NT2/D1 (cell line): ENCODE data around the gene STAMBP.

Experiments
- DNase-seq: peaks from one replicate; pipeline ENCODE4 v3.0.0-alpha.2; 2011; ENCODE audit warnings: low read depth, low spot score
- H3K27me3 ChIP-seq: 2 replicates; pipeline ENCODE4 v1.6.0; 2011; ENCODE audit warnings: mild to moderate bottlenecking; ENCODE audit not compliant: insufficient read length, insufficient read depth
- H3K36me3 ChIP-seq: 2 replicates; pipeline ENCODE4 v1.6.1; 2011; ENCODE audit warnings: mild to moderate bottlenecking, low read length, mixed read lengths; ENCODE audit not compliant: insufficient read depth, insufficient read length
- H3K4me1 ChIP-seq: 2 replicates; pipeline ENCODE4 v1.5.1; 2011; ENCODE audit not compliant: insufficient read depth, insufficient read length
- H3K4me3 ChIP-seq: 2 replicates; pipeline ENCODE4 v1.5.1; 2011; ENCODE audit warnings: low read depth; ENCODE audit not compliant: insufficient read length
- H3K9ac ChIP-seq: 2 replicates; pipeline ENCODE4 v1.6.0; 2011; ENCODE audit warnings: low read depth; ENCODE audit not compliant: insufficient read length
- H3K9me3 ChIP-seq: 2 replicates; pipeline ENCODE4 v1.5.1; 2011; ENCODE audit warnings: mild to moderate bottlenecking, low read length; ENCODE audit not compliant: insufficient read depth
- SUZ12 ChIP-seq: IDR thresholded peaks from 2 replicates; pipeline ENCODE4 v1.6.1; 2011; ENCODE audit not compliant: insufficient read length, insufficient read depth; ENCODE audit errors: extremely low read depth
- YY1 ChIP-seq: IDR thresholded peaks from 2 replicates; pipeline ENCODE4 v1.6.1; 2011; ENCODE audit not compliant: insufficient read length, insufficient read depth
- ZNF274 ChIP-seq: IDR thresholded peaks from 2 replicates; pipeline ENCODE4 v1.6.1; 2011; ENCODE audit warnings: mild to moderate bottlenecking, low read depth, low read length

STAMBP gene

DNA sequence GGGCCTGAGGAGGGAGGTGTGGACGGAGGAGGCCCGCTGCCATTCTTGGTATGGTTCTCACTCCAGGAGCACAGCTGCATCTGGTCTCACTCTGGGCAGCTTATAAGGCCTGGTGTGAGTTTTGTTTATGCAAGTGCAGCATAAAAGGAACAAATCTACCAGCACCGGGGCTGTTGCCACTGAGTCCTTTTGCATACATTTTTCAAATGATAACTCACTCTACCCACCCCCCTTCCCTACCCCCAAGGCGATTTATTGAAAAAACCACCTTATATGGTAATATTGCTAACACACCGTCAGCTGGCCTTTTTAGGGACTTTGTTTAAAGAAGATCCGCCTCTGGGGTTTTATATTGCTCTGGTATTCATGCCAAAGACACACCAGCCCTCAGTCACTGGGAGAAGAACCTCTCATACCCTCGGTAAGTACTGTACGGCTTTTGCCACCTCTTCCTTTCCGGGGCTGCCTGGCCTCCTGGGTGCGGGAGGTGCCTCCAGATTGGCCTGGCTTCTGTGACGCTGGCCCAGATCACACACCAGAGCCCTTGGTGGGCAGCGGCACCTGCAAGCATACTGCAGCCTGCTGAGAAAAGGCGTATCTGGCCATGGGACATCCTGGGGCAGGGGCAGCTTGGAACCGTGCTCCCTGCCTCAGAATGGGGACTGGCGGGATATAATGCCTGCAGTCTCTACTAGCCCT is 64.0 kb downstream of the STAMBP start, which contains the start of gene ACTG2:
ACTG2 (plus strand) TSS at position 378 of the 699 bp plus-strand sequence. CDS start 8,304 bp downstream, outside the sequence.
- no peaks in the 10 kb centered on the region for H3K36me3 ChIP-seq
- H3K4me3 ChIP-seq, result no peak within 1 kb of the TSS
- no peak within 1 kb of the TSS for H3K9ac ChIP-seq
- no peak for DNase-seq
- no peaks in the 10 kb centered on the region for H3K9me3 ChIP-seq
- no peaks in the 10 kb centered on the region for H3K4me1 ChIP-seq
- no peak for TF ChIP-seq SUZ12
- TF ChIP-seq ZNF274, result no peak
- no peak for TF ChIP-seq YY1
- no peaks in the 10 kb centered on the region for H3K27me3 ChIP-seq

DNA sequence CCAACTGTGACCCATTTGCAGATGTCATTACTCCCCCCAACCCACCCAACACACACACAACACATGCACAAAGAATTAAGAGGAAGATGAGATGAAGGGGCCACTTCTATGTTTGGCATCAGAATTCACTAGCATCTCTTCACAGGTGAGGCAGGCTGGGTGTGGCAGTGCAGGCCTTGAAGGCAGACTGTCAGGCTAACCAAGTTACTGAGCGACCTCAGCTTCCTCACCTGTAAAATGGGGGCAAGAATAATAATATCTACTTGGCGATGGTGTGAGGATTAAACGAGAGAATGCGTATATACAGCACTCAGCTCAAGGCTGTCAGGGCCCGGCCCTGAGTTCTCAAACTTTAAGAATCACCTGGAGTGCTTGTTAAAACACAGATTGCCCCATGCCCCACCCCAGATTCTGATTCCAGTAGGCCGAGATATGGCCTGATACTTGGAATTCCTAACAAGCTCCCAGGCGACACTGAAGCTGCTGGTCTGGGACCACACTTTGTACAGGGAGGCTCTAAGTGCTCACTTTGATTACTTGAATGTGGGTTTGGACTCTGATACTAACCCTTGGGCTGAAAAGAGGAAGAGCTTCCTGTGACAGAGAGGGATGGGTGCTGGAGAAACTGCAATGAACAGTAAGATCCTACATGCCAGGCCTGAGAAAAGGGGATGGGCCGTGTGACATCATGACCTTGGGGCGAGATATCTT is 65.2 kb downstream of the STAMBP start:
- Histone ChIP-seq H3K9me3 (no peaks in the 10 kb centered on the region), H3K4me1 (no peaks in the 10 kb centered on the region), H3K4me3 (no peak overlapping the region), H3K9ac (no peak overlapping the region), H3K27me3 (no peaks in the 10 kb centered on the region), H3K36me3 (no peaks in the 10 kb centered on the region)
- TF ChIP-seq ZNF274 (no peak), YY1 (no peak), SUZ12 (no peak)
- no peak for DNase-seq

GRCh38 chr2:73894475-73894850 is 65.7 kb downstream of the STAMBP start:
- Histone ChIP-seq H3K36me3 (no peaks in the 10 kb centered on the region), H3K9ac (no peak overlapping the region), H3K9me3 (no peaks in the 10 kb centered on the region), H3K4me1 (no peaks in the 10 kb centered on the region), H3K27me3 (no peaks in the 10 kb centered on the region), H3K4me3 (no peak overlapping the region)
- TF ChIP-seq ZNF274, result no peak
- DNase-seq, result no peak

GRCh38 chr2:73894877-73895276 is 66.1 kb downstream of the STAMBP start:
- no peak overlapping the region for H3K9ac ChIP-seq

DNA sequence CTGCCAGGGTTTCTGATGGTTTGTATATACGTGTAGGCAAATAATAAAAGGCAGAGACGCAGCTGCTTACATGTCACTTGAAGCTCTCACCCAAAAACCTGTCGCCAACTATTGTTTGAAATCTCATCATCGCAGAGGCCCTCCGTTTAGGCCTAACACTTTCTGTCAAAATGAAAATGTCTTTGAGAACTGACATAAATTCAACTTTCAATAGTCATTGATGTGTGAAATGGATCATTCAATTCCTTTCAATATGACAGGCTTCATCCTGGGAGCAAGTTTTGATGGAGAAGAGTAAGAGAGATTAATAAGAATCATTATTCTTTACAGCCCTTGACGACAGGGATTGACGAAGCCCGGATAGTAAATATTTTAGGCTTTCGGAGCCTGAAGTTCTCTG is 66.7 kb downstream of the STAMBP start:
- no peaks in the 10 kb centered on the region for H3K36me3 ChIP-seq
- no peaks in the 10 kb centered on the region for H3K4me1 ChIP-seq
- H3K27me3 ChIP-seq, result no peaks in the 10 kb centered on the region
- no peak overlapping the region for H3K4me3 ChIP-seq
- DNase-seq, result no peak
- no peaks in the 10 kb centered on the region for H3K9me3 ChIP-seq
- H3K9ac ChIP-seq, result no peak overlapping the region
- TF ChIP-seq SUZ12, result no peak
- no peak for TF ChIP-seq YY1
- TF ChIP-seq ZNF274, result no peak

More at GRCh38 chr2:73894877-73895276, 66.1 kb downstream of the STAMBP start:
- TF ChIP-seq YY1 (no peak), SUZ12 (no peak), ZNF274 (no peak)
- DNase-seq, result no peak
- Histone ChIP-seq H3K36me3 (no peaks in the 10 kb centered on the region), H3K4me3 (no peak overlapping the region), H3K27me3 (no peaks in the 10 kb centered on the region), H3K4me1 (no peaks in the 10 kb centered on the region), H3K9me3 (no peaks in the 10 kb centered on the region)

DNA sequence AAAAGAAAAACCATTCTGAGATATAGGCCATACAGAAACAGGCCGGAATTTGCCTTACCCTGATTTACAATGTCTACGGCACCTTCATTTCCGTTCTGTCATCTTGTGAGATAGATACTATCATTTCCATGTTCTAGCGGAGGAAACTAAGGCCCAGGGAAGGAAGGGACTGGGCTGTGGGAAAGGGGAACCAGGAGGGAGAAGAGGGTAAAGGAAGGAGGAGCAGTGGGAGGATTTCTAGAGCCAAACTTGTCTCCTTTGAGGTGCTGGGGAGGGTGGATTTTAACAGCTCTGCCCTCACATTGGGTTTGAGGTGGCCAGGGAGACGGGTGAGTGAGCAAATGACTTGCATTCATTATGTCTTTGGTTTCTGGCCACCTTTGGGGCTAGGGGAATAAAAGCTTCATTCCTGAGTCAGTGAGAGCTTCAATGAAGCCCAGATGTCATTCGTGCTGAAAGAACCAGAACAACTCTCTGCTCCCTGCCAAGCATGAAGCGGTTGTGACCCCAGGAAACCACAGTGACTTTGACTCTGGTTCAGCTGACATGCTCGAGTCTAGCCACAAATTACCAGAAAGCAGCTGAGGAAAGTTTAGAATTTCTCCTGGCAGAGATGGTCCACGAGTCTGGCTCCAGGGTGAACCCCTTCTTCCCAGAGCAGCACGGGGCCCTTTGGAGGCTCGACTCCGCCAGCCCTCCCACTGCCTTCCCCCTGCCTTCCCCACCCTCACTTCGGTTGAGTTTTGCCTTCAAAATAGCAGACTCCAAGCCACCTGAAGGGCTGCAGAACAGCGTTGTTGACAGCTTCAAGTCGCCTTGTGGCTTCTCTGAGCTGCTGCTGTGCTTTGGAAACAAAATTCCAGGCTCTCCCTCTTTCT is 67.8 kb downstream of the STAMBP start:
- Histone ChIP-seq H3K4me1 (no peaks in the 10 kb centered on the region), H3K27me3 (no peaks in the 10 kb centered on the region), H3K4me3 (no peak overlapping the region), H3K36me3 (no peaks in the 10 kb centered on the region), H3K9ac (no peak overlapping the region), H3K9me3 (no peaks in the 10 kb centered on the region)
- no peak for DNase-seq
- no peak for TF ChIP-seq ZNF274
- TF ChIP-seq YY1, result no peak
- no peak for TF ChIP-seq SUZ12

DNA sequence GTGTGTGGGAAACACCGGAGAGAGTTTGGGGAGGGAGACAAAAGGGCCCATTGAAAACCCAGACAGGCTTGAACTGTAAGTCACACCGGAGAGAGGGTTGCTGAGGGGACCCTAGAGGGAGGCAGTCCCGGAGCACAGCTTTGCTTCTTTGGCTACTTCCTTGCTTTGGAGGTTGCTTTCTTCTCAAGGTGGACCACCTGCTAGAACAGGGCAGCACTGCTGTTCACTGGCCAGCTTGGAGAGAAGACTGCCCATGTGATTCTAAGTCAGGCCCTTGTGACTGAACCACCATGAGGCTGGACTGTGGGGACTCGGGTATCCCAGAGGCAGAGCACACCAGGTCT is 68.5 kb downstream of the STAMBP start:
- Histone ChIP-seq H3K4me3 (no peak overlapping the region), H3K36me3 (no peaks in the 10 kb centered on the region), H3K9ac (no peak overlapping the region), H3K9me3 (no peaks in the 10 kb centered on the region), H3K27me3 (no peaks in the 10 kb centered on the region), H3K4me1 (no peaks in the 10 kb centered on the region)
- no peak for DNase-seq
- no peak for TF ChIP-seq ZNF274
- TF ChIP-seq SUZ12, result no peak
- TF ChIP-seq YY1, result no peak
